K562 (cell line): ENCODE data around the gene AGFG1. TPM values are rescaled to one million over a fixed set of nuclear protein-coding genes. Genes with fewer than 3 reads are reported as not detected.
"Not testable (repeated sequence)": the region's sequence is repeated elsewhere in the genome, so short reads cannot be mapped to it uniquely, and the experiment has no call there.

ENCODE experiments used
- ATAC-seq: fragments of 200-7000 bp; cut with Tn5 transposase; 3 replicates; pipeline ENCODE4 v1.9.1; 2020; ENCODE audit warnings: moderate library complexity
- BruUV-seq: library from RNA; stranded (reverse); fragments of 400-500 nt; replicated peaks from 2 replicates; lab custom pipeline; 2021; lab: Mats Ljungman, UMichigan
- CTCF ChIA-PET: fragments of 300-600 bp; formaldehyde crosslinking; extraction: SDS; loops from one replicate; lab custom pipeline; 2021; ENCODE audit warnings: low intra/inter-chr PET ratio; lab: Yijun Ruan, JAX
- POLR2A ChIA-PET: fragments of 300-600, 350-650 bp; sonication (Branson Sonifier 250); formaldehyde crosslinking; extraction: SDS; loops from one replicate; lab custom pipeline; 2021; ENCODE audit warnings: antibody characterized with exemption, inconsistent platforms; lab: Yijun Ruan, JAX
- DNase-seq, 4 experiments: peaks; one replicate each; pipeline versions ENCODE4 v3.0.0 to v3.0.0-alpha.2; 2011 to 2018; ENCODE audit warnings: low spot score in 3 of 4, mixed read lengths in 3 of 4; ENCODE audit errors: extremely low read depth in 1 of 4
- FAIRE-seq: peaks from 2 replicates; lab custom pipeline; 2011; peaks lifted over from hg19 to GRCh38; lab: Jason Lieb, UNC
- H2AFZ ChIP-seq: 2 replicates; pipeline ENCODE4 v1.6.0; 2011; ENCODE audit warnings: low read depth, low read length, control low read depth, inconsistent platforms
- H3K27ac ChIP-seq: fragments of 200-600 bp; 3 replicates; pipeline ENCODE4 v1.8.0; 2011; ENCODE audit warnings: low read depth, mild to moderate bottlenecking, control low read depth, inconsistent platforms, low read length, moderate library complexity, mixed read lengths; ENCODE audit errors: extremely low read depth
- H3K27me3 ChIP-seq, 2 experiments: fragments of 300-600 bp in 1 of 2; 2 replicates in 1 of 2; 3 replicates in 1 of 2; pipeline versions ENCODE4 v1.6.0 to v1.8.0; 2011; ENCODE audit warnings: inconsistent platforms in 2 of 2, low read length in 2 of 2, mild to moderate bottlenecking in 1 of 2, mixed read lengths in 1 of 2, moderate library complexity in 1 of 2; ENCODE audit not compliant: control insufficient read depth in 2 of 2, insufficient read depth in 2 of 2
- H3K36me3 ChIP-seq: fragments of 300-600 bp; 3 replicates; pipeline ENCODE4 v1.8.0; 2011; ENCODE audit warnings: mild to moderate bottlenecking, low read length, inconsistent platforms; ENCODE audit not compliant: control insufficient read depth, insufficient read depth
- H3K4me1 ChIP-seq, 2 experiments: fragments of 200-600 bp in 1 of 2; replicated peaks in 1 of 2; 2 replicates in 1 of 2; 3 replicates in 1 of 2; pipeline versions ENCODE4 v1.5.1 to v1.8.0; 2011; ENCODE audit warnings: inconsistent platforms in 2 of 2, low read length in 2 of 2, mild to moderate bottlenecking in 1 of 2, mixed read lengths in 1 of 2, moderate library complexity in 1 of 2; ENCODE audit not compliant: control insufficient read depth in 2 of 2, insufficient read depth in 2 of 2
- H3K4me2 ChIP-seq: 2 replicates; pipeline ENCODE4 v1.6.1; 2011; ENCODE audit warnings: low read length, control low read depth, inconsistent platforms, mixed read lengths; ENCODE audit not compliant: insufficient read depth
- H3K4me3 ChIP-seq: fragments of 200-600 bp; sonication (generic), shearing (Covaris generic); 2 replicates; pipeline ENCODE4 v1.5.1; 2016; ENCODE audit warnings: control low read depth, inconsistent platforms
- H3K79me2 ChIP-seq: fragments of 200-600 bp; 3 replicates; pipeline ENCODE4 v1.8.0; 2011; ENCODE audit warnings: low read length, inconsistent platforms; ENCODE audit not compliant: control insufficient read depth, insufficient read depth
- H3K9ac ChIP-seq, 2 experiments: 2 replicates each; pipeline versions ENCODE4 v1.6.0 to v1.6.1; 2011; ENCODE audit warnings: low read depth in 2 of 2, low read length in 2 of 2, control low read depth in 1 of 2, inconsistent platforms in 1 of 2, mild to moderate bottlenecking in 1 of 2, mixed read lengths in 1 of 2; ENCODE audit not compliant: insufficient read depth in 1 of 2
- H3K9me1 ChIP-seq: one replicate; pipeline ENCODE4 v1.6.0; 2011; ENCODE audit warnings: inconsistent platforms, mild to moderate bottlenecking, low read length, moderate library complexity; ENCODE audit not compliant: control insufficient read depth, insufficient read depth
- H3K9me3 ChIP-seq: replicated peaks from 2 replicates; pipeline ENCODE4 v1.5.1; 2011; ENCODE audit warnings: low read depth, low read length, inconsistent platforms; ENCODE audit not compliant: control insufficient read depth, insufficient read depth
- H4K20me1 ChIP-seq: replicated peaks from 2 replicates; pipeline ENCODE4 v1.6.1; 2011; ENCODE audit warnings: low read length, inconsistent platforms, mixed read lengths; ENCODE audit not compliant: control insufficient read depth, insufficient read depth
- WGBS: fragments of 100-300 bp; shearing (Covaris generic); methylation state at CpG from one replicate; pipeline ENCODE4 v1.1.6; 2016; ENCODE audit warnings: low coverage, mixed read lengths; ENCODE audit not compliant: insufficient coverage; ENCODE audit errors: missing lambda C conversion rate; 5-methylcytosine and 5-hydroxymethylcytosine counted together
- in situ Hi-C: fragments of 300-500 bp; cut with MboI; formaldehyde crosslinking; loops from 4 replicates; pipeline ENCODE4 v1.15.0; 2018; ENCODE audit warnings: inconsistent platforms, mixed read lengths
- intact Hi-C: fragments of 100-400 bp; cut with micrococcal nuclease; formaldehyde crosslinking; loops from 2 replicates; pipeline ENCODE4 v1.14.2; 2022
- polyA plus RNA-seq, 8 experiments: library from polyadenylated mRNA; depleted of rRNA in 4 of 8; stranded (reverse) in 5 of 8; unstranded in 3 of 8; fragments of >200 nt; fragmentation: Nextera tagmentation in 2 of 8; fragmentation: Illumina TruSeq in 1 of 8; extraction: Ambion mirVana in 2 of 8; extraction: Trizol in 1 of 8; gene quantifications; 2 replicates each; pipeline versions ENCODE4 v1.2.1 to v1.2.3, GENCODE V29; 2011 to 2014; ENCODE audit warnings: inconsistent platforms in 1 of 8, missing spikeins in 1 of 8
- total RNA-seq, 7 experiments: library from RNA; depleted of rRNA in 6 of 7; stranded (reverse); fragments of >200 nt in 6 of 7; fragmentation: Illumina TruSeq in 2 of 7; extraction: Trizol in 2 of 7; gene quantifications; 2 replicates each; pipeline versions ENCODE4 v1.2.1 to v1.2.3, GENCODE V29; 2011 to 2021; ENCODE audit warnings: low replicate concordance in 1 of 7

AGFG1 gene
- total and polyA plus RNA-seq, 9 of the 15 experiments (the other 6 are each of a cell fraction or from before 2014, with no cell fraction given), result 11.2 to 97.5 (median 36.0) TPM

- H3K4me1 ChIP-seq, FAIRE-seq, H3K4me2 ChIP-seq, H2AFZ ChIP-seq, intact Hi-C loops, H3K9me3 ChIP-seq, CTCF ChIA-PET, ATAC-seq, H3K27me3 ChIP-seq, DNase-seq, H3K9ac ChIP-seq, in situ Hi-C loops, H3K9me1 ChIP-seq, BruUV-seq, H4K20me1 ChIP-seq, H3K27ac ChIP-seq, H3K4me3 ChIP-seq: not testable (repeated sequence)
- H3K79me2 ChIP-seq, result peaks cover 83% of the 10 kb centered on the region
- 65% methylated on average over 6 of the region's 7 CpGs for WGBS
- H3K36me3 ChIP-seq, result peaks cover 30% of the 10 kb centered on the region
- POLR2A ChIA-PET, result interaction anchor here (0.6 kb wide), 1 partner anchor 43 kb away, joined by 5 read pairs; no protein-coding TSS in a partner anchor
Measured at GRCh38 chr2:227518278-227518865, 46.4 kb downstream of the AGFG1 start.

- DNase-seq, intact Hi-C loops, H2AFZ ChIP-seq, FAIRE-seq, H3K4me3 ChIP-seq, in situ Hi-C loops, H3K4me2 ChIP-seq, H3K9me3 ChIP-seq, H3K27me3 ChIP-seq, CTCF ChIA-PET, H3K27ac ChIP-seq, H3K4me1 ChIP-seq, H4K20me1 ChIP-seq, ATAC-seq, H3K9me1 ChIP-seq, BruUV-seq, H3K9ac ChIP-seq: not testable (repeated sequence)
- Histone ChIP-seq H3K36me3 (peaks cover 53% of the 10 kb centered on the region; the same call in 2 of the 3 replicates), H3K79me2 (peaks cover 60% of the 10 kb centered on the region)
- POLR2A ChIA-PET, result interaction anchor here (0.6 kb wide), 1 partner anchor 77 kb away, joined by 3 read pairs; no protein-coding TSS in a partner anchor
- 100% methylated on average over 2 of the region's 3 CpGs for WGBS
Measured at GRCh38 chr2:227521178-227521577, 49.2 kb downstream of the AGFG1 start.
